Measurements from ENCODE around the gene EXOC4.

EXOC4 gene

DNA sequence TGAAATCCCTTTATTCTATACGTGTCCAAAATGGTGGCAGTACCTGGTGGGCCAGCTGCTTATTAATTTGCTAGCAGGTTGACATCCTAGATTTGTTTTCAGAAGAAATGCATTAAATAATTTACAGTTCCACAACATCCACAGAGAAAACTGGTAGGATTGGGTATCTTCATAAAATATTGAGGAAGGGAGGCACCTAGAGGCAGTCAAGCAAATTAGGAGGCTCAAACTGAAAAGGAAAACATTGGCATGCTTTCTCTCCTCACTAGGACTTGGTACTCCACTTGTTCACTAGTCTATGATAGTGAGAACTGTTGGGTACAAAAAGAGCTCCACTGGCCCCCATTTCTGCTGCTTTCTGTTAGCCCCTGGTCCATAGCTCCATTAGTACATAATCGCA, 855.9 kb downstream of the EXOC4 start:
- no peak for DNase-seq

GRCh38 chr7:134113655-134114054, 860.8 kb downstream of the EXOC4 start:
- no peak for DNase-seq

- DNase-seq = no peak
Observed at GRCh38 chr7:134114992-134115391, 862.1 kb downstream of the EXOC4 start.

Measured in activated gamma-delta T cell treated with Interleukin-2 at 50 U/mL for 16 hours (primary cell).